ENCODE data around the gene SRMS.
"Not testable (repeated sequence)": the region's sequence is repeated elsewhere in the genome, so short reads cannot be mapped to it uniquely, and the experiment has no call there.

The SRMS gene

DNA sequence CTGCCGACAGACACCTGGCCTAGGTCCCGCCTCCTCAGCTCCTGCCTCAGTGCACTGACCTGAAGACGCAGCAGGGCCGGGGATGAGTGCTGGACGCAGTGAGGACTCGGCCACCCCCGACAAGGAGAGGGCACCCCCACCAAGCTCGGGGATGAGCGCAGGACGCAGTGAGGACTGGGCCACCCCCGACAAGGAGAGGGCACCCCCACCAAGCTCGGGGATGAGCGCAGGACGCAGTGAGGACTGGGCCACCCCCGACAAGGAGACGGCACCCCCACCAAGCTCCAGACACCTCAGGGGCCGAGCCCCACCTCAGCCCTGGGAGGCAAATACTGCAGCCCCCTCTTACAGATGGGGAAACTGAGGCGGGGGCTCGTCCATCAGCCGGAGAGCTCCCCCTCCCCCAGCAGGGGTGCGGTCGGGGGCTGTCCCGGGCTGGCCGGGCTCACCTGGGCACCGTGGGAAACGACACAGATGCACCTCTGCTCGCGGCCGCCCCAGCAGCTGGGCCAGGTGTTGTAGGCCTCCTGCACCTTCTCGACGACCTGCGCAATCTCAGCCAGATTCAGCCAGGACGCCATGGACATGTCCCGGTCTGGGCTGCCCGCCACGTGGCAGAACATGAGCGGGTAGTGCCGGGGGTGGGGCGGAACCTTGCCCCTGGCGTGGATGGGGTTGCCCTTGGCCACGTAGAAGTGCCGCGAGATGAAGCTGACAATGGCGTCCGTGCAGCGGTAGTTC lies 19.0 kb upstream of the SRMS start:
- no peak overlapping the region for H3K4me3 ChIP-seq (ENCODE audit: low read depth, low read length)

DNA sequence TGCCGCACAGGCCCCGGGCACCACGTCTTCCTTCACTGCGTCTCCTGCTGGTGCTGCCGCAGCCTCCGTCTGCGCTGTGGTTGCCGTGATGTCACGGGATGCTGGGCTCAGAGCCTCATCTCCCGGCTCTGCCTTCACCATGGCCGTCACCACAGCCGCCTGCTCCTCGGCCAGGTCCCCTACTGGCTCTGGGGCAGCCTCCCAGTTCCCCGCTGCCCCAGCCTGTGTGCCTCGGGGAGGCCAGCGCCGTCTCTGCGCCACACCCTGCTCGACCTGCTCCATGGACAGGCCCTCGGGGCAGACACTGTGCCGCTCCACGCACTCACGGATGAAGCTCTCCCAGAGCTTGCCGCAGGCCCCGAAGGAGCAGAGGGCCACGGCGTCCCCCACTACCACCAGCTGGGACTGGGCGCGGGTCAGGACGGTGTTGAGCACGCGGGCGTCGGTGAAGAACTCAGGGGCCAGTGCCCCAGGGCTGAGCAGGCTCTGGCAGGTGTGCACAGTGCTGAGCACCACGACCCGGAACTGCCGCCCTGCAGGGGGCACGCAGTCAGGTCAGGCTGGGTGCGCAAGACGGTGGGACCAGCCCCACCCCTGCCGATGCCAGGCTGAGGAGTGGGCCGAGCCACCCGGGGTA lies 18.3 kb upstream of the SRMS start:
- H3K4me3 ChIP-seq (ENCODE audit: low read depth, low read length): no peak overlapping the region

DNA sequence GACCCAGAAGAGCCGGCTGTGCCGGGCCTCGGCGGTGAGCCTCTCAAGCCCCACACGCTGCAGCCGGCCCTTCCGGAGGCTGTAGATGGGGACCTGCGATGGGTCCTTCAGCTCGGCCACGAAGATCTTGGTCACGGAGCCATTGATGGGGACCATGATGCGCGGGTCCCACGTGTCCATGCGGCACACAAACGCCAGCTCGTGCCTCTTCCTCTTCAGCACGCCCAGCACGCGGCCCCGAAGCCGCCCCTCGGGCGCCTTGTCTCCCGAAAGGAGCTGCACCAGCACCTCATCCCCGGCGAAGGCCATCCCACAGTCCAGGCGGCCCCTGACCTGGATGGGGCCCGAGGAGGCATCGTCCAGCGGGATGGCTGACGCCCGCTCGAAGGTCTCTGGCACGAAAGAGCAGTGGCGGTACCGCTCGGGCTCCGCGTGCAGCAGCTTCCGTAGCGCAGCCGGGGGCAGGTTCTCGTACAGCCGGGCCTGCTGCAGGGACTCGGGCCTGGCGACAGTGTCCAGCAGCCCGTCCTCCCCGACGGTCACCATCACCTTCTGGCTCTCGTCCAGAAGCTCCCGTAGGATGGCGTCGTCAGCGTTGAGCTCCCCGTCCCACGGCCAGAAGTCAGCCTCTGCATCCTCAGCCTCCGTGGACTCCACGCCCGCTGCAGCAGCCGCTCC lies 17.6 kb upstream of the SRMS start:
- H3K4me3 ChIP-seq (ENCODE audit: low read depth, low read length): no peak overlapping the region

DNA sequence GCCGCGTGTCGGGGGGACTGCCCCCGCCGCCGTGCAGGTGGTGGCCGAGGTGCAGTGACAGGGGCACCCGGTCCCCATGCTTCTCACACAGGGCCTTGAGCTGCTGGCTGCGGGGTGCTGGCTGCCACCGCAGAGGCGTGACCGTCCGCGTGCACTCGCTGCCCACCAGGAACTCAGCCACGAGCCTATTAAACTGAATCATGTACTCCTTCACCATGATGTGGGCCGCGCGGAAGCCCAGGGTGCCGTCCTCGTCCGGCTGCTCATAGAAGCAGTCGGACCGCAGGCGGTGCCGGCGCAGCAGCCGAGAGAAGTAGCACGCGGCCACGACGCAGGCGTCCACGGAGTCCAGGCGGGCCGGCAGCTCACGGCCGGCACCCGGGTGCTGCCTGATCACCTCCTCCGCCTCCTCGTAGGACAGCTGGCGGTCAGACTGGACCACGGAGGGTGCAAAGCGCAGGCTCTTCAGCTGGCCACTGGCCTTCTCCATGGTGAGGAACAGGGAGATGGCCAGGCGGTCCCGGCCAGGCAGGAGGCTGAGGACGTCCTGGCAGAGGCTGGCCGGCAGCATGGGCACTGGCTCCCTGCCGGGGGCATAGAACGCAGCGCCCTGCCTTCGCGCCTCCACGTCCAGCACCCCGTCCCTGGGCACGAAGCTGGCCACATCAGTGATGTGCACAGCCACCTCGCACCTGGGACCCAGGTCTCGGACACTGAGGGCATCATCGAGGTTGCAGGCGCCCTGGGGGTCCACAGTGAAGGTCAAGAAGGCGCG lies 16.7 kb upstream of the SRMS start:
- H3K4me3 ChIP-seq (ENCODE audit: low read depth, low read length): no peak overlapping the region

DNA sequence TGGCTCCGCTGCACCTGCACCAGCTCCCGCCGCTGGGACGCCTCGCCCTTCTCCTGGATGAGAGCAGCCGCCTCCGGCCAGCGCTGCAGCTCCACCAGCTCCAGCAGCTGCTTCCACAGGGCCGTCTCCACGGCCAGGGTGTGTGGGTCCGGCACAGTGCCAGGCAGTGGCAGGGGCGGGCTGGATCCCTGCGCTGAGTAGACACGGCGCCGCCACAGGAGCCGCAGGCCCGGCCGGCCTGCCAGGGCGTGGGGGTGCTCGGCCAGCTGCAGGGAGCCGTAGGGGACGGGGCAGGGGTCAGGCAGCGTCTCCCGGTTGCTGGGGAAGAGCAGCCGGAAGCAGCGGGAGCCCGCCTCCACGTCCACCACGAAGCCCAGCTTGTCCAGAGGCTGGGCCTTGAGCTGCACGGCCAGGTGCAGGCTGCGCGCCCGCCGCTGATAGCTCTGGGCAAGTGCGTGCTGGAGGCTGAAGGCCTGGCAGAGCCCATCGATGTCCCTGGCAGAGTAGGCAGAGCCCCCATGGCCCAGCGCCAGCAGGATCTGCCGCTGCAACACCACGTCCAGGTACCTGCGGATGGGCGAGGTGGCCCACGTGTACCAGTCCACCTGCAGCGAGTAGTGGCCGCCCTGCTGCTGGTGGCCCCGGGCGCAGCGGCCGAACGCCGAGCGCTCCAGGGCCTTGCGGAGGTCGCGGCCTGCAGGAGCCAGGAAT lies 15.8 kb upstream of the SRMS start:
- no peak overlapping the region for H3K4me3 ChIP-seq (ENCODE audit: low read depth, low read length)

DNA sequence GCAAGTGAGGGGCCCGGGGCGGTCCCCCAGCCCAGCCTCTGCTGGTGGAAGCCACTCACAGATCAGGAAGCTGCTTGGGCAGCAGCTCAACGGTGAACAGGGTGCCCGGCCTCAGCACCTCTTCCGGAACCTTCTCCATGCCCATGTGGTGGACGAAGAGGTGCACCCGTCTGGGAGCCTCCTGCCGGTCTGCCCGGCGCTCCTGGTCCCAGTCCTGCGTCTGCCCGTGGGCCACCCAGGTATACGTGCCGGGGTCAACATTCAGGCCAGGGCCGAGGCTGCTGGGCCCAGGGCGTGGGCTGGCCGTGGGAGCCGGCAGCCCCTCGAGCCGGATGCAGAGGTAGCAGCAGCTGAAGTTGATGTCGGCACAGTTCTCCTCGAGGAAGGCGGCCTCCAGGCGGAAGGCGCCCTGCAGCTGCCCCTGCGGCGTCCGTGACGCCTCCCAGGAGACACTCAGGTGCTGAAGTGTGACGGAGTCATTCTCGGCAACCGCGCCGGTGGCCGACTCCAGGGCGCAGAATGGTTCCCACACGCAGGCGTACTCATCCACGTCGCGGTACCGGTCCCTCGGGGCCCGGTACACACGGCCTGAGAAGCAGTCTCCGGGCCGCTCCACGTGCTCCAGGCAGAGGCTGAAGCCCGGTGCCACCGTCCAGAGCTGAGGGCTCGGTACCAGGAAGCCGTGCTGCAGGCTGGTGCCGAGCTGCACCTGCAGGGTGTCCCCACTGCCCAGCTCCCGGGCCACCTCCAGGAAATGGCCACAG lies 15.1 kb upstream of the SRMS start:
- H3K4me3 ChIP-seq (ENCODE audit: low read depth, low read length): no peak overlapping the region

DNA sequence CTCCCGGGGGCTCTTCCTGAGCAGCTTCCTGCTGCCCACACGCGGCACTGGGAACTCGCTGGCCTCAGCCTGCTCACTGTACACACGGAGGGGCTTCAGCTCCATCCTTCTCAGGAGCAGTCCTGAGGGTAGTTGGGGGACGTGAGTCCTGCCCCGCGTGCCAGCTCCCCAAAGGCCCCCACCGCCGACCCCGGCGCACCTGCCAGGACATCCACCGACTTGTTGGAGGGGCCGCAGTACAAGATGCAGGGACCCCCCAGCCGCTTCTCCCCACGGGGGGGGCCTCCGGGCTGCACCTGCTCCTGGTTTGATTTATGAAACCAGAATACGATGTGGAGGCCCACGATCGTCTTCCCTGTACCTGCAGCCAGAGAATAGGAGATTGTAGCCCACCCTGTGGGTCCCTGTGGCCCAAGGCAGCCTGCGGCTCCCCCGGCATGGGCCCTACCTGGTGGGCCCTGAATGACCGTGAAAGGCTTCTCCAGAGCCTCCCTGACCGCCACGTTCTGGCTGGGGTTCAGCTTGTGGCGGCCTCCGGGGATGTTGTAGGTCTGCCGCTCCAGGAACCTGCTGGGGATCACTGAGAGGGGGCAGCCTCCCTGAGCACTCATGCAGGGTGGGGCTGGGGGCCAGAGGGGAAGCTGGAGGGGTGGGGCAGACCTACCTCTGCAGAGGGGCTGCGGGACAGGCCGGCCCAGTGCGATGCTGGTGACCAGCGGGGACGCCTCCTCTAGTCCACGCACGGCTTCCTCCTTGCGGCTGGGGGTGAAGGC lies 14.3 kb upstream of the SRMS start:
- H3K4me3 ChIP-seq (ENCODE audit: low read depth, low read length): no peak overlapping the region

DNA sequence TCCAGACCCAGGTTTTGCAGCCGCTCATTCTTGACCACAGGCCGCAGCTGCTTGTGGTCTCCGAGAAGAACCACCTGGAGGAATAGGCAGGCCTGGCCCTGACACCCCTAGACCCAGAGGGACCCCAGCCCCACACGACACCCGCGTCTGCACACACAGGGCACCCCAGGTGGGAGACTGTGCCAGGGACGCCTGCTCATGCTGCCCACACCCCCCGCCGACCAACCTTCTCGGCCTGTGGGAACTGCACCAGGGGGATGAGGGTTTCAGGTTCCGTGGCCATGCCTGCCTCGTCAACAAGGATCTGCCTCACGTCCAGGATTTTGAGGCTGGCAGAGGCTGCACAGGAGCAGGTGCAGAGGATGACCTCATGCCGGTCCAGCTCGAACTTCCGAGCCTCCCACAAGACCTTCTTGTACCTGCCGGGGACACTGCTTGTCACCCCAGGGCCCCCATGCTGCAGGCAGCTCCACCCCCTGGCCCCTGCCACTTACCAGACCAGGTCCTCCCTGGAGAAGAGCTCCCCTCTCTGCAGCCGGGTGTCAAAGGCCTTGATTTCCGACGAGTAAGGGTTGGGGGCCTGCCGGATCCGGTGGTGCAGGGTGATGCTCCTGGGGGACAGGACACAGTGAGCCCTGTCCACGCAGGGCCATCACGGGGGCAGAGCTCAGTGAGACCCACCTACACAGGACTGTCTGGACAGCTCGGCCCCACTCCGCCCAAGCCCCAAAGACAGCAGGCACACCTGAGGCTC lies 13.5 kb upstream of the SRMS start:
- H3K4me3 ChIP-seq (ENCODE audit: low read depth, low read length): no peak overlapping the region

DNA sequence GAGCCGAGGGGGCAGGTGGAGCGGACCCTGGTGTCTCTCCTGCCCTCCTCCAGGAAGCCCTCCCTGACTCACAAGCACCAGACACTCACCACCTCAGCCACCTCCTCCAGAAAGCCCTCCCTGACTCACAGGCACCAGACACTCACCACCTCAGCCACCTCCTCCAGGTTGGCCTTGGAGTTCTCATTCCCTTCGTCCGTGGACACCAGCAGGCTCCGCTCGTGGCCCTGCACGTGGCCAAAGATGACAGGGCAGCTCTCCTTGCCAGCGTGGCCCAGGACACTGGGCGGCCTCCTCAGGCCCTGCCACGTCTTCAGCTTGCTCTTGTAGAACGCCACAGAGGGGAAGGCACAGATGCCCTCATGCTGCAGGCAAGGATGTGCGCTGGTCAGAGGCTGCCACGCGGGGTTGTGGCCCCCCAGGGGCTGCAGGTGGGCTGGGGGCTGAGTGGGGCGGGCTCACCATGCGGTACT lies 12.8 kb upstream of the SRMS start:
- no peak overlapping the region for H3K4me3 ChIP-seq (ENCODE audit: low read depth, low read length)

DNA sequence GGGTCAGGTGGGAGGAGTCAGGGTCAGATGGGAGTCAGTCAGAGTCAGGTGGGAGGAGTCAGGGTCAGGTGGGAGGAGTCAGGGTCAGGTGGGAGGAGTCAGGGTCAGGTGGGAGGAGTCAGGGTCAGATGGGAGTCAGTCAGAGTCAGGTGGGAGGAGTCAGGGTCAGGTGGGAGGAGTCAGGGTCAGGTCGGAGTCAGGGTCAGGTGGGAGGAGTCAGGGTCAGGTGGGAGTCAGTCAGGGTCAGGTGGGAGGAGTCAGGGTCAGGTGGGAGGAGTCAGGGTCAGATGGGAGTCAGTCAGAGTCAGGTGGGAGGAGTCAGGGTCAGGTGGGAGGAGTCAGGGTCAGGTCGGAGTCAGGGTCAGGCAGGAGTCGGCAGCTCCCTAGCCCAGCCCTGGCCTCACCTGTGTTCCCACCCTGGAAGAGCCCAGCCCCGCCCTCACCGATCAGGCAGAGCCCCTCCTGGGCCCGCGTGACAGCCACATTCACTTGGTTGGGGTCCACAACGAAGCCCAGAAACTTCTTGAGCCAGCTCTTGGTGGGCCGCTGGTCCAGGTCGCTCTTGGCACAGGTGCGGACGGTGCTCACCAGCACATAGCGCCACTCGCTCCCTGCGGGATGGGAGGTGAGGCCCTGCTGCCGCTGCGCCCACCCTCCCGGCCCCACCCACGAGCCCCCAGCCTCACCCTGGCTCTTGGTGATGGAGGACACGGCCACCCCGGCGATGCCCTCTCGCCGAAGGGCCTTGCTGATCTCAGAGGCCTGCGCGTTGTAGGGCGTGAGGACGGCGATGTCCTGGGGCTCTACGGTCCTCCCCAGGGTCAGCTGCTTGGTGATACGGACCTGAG lies 12.2 kb upstream of the SRMS start:
- H3K4me3 ChIP-seq (ENCODE audit: low read depth, low read length): not testable (repeated sequence)

DNA sequence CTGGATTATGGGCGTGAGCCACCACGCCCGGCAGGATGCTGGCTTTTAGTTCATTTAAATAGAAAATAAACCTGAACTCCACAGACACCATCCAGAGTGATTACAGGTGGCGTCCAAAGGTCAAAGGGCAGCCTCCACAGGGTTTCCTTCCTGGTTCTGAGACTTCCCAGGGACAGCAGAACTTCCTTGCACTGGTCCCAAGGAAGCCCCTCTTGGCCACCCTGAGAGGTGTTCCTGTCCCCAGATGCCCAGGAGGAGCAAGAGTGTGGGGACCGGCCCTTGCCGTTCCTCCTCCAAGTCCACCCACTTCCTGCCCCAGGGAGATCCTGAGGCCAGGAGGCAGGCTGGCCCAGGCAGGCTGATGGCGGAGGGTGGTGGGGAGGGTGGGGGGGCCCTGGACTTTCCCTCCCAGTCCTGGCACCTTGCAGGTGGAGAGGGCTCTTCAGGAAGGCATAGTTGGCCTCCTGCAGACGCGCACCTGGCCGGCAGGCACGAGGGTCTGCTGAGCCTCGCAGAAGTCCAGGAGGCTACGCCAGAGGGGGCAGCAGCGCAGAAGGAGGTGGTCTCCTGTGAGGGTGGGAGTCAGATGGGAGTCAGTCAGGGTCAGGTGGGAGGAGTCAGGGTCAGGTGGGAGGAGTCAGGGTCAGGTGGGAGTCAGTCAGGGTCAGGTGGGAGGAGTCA lies 11.4 kb upstream of the SRMS start:
- H3K4me3 ChIP-seq (ENCODE audit: low read depth, low read length): no peak overlapping the region

DNA sequence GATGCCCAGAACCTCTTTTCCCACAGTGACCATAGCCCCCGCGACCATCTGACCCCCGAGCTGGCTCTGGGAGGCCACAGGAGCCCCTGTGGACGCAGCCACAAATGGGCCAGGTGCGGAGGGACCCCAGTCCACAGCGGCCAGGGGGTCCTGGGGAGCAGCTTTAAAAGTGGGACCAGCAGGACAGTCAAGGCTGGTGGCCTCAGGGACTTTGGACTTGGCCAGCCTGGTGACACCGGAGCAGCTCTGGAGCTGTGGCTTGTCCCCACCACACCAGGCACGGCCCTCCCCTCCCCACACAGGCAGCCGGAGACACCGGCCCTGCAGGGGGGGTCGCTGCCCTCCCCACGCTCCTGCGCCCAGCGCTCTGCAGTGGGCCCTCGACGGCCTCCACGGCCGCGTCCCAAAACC lies 9.9 kb upstream of the SRMS start:
- no peak overlapping the region for H3K4me3 ChIP-seq (ENCODE audit: low read depth, low read length)

DNA sequence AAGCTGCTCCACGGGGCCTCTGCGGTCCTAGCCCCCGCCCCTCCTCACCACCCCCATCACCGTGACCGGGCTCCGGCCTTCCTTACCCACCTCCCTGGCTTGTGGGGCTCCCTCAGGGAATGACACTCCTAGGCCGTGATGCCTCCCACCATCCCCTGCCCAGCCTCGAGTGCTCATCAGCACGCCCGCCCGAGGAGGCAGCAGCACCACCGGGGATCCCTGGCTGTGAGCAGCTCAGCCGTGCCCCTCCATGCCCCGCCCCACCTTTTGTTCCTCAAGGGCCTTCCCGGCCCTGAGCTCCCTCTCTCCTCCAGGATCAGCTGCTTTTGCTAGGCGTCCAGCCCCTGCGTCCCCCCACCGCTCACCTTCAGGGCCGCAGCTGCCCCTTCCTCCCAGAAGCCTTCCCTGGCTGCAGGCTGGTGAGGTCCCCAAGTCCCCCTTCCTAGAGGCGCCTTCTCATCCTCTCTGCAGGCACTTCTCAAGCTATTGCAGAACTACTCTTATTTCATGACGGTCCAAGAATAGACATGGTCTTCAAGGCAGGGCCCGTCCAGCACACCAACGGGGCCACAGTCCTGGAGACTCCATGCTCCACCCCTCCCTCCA lies 9.4 kb upstream of the SRMS start:
- no peak overlapping the region for H3K4me3 ChIP-seq (ENCODE audit: low read depth, low read length)

DNA sequence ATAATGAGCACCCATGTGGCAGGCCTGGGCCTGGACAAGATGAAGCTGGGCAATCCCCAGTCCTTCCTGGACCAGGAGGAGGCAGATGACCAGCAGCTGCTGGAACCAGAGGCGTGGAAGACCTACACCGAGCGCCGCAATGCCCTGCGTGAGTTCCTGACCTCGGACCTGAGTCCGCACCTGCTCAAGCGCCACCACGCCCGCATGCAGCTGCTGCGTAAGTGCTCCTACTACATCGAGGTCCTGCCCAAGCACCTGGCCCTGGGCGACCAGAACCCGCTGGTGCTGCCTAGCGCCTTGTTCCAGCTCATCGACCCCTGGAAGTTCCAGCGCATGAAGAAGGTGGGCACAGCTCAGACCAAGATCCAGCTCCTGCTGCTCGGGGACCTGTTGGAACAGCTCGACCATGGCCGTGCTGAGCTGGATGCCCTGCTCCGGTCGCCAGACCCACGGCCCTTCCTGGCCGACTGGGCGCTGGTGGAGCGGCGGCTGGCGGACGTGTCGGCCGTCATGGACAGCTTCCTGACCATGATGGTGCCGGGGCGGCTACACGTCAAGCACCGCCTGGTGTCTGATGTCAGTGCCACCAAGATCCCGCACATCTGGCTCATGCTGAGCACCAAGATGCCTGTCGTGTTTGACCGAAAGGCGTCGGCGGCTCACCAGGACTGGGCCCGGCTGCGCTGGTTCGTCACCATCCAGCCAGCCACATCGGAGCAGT lies 8.3 kb upstream of the SRMS start:
- H3K4me3 ChIP-seq (ENCODE audit: low read depth, low read length): no peak overlapping the region

DNA sequence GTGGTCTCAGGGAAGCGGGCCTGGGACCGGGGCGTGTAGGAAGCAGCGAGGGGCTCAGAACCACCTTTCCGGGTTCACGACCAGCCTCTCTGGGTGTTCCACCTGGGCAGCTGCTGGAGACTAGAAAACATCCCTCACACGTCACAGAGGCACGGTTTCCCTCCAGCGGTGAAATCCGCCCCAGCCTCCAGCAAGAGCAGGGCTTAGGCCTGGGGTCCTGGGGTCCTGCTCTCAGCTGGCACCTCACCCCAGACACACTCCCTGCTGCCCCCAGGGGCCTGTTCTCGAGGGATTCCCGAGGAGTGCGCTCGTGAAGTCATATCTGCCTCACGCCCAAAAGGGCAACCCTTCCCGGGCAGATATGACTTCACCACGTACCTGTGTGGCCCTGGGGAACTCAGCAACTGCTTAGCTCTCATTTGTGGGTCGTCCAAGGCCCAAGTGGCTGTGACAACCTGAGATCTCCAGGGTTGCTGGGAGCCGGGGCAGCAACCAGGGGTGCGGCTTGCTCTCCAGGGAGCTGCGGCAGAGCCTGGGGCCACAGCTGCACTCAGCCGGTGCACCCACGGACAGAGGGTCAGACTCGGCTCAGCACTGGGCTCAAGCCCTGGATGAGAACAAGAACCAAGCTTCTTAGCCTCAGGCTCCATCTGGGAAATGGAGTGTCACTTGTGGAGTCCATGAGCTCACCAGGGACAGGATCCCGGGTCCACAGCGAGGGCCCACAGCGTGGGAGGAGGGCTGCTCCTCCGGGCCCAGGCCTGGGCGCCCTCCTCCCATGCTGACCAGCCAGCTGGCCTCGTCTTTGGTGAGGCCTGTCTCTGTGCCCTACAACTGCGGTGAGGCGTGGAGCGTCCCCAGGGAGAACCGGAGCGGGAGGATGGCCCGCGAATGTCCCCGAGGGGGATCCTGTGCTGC lies 7.1 kb upstream of the SRMS start:
- peak overlapping the region; percentile 37 for H3K4me3 ChIP-seq (ENCODE audit: low read depth, low read length)
